Measurements from ENCODE around the gene AMHR2.
A peak's percentile ranks its signal among the peaks of the same experiment; 100 is the strongest.

The AMHR2 gene

GRCh38 chr12:53478865-53479264 lies 55.2 kb downstream of the AMHR2 start:
- peak; percentile 0 for DNase-seq (ENCODE audit: low spot score)
- Histone ChIP-seq H3K4me3 (no peak overlapping the region), H3K27ac (peak overlapping the region; percentile 42 to 50)
- TF ChIP-seq CTCF (IDR thresholded peaks at IDR 0.05): no peak

- TF ChIP-seq CTCF (IDR thresholded peaks at IDR 0.05): no peak
- peak overlapping the region; percentile 42 to 50 for H3K27ac ChIP-seq
- H3K4me3 ChIP-seq: no peak overlapping the region
- no peak for DNase-seq (ENCODE audit: low spot score)
Observed at GRCh38 chr12:53479331-53479730, 55.7 kb downstream of the AMHR2 start.

GRCh38 chr12:53480491-53481442 lies 57.1 kb downstream of the AMHR2 start:
- DNase-seq (ENCODE audit: low spot score): no peak
- H3K4me3 ChIP-seq: no peak overlapping the region
- peak overlapping the region in 1 of 2 donors; percentile 60 for H3K27ac ChIP-seq
- no peak for TF ChIP-seq CTCF (IDR thresholded peaks at IDR 0.05)

Measured in coronary artery (tissue), 2 donors.